OCI-LY7 (cell line): ENCODE measurements around the gene TMPRSS4.

ENCODE experiments used
- EZH2phosphoT487 ChIP-seq: fragments of 200-600 bp; sonication (generic); IDR thresholded peaks from 2 replicates; pipeline ENCODE4 v1.6.1; 2018; ENCODE audit warnings: low read depth, borderline replicate concordance, mild to moderate bottlenecking, mixed run types, antibody characterized with exemption, low read length, moderate library complexity, mixed read lengths
- TF ChIP-seq, protein P1 (sequence below): fragments of 200-600 bp; sonication (generic); conservative IDR thresholded peaks from 2 replicates; pipeline ENCODE4 v1.5.1; 2014; ENCODE audit warnings: mild to moderate bottlenecking, antibody characterized with exemption, low read length, moderate library complexity, mixed read lengths

DNA sequence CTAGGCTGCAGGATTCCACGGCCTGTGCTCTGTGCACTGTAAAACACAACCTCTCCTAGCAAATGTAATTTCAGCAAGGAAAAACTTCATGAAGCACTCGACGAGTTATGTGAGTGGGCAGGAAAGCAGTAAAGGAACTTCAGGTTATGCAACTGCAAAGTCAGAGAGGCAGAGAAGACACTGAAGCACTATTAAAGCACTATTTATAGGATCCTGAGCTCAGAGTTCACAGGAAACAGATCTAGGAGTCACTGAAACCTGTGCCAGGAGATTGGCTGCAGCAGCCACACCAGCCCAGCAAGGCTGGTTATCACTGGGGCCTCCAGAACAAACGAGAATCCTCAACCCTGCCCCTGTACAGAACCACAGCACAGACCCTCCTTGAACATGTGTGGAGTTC is 7.4 kb downstream of the TMPRSS4 start:
- TF ChIP-seq, protein P1, sequence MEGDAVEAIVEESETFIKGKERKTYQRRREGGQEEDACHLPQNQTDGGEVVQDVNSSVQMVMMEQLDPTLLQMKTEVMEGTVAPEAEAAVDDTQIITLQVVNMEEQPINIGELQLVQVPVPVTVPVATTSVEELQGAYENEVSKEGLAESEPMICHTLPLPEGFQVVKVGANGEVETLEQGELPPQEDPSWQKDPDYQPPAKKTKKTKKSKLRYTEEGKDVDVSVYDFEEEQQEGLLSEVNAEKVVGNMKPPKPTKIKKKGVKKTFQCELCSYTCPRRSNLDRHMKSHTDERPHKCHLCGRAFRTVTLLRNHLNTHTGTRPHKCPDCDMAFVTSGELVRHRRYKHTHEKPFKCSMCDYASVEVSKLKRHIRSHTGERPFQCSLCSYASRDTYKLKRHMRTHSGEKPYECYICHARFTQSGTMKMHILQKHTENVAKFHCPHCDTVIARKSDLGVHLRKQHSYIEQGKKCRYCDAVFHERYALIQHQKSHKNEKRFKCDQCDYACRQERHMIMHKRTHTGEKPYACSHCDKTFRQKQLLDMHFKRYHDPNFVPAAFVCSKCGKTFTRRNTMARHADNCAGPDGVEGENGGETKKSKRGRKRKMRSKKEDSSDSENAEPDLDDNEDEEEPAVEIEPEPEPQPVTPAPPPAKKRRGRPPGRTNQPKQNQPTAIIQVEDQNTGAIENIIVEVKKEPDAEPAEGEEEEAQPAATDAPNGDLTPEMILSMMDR, result no peak
- TF ChIP-seq EZH2phosphoT487, result no peak
